ENCODE measurements around the gene QSER1.
A peak's percentile ranks its signal among the peaks of the same experiment; 100 is the strongest.
"Not testable (repeated sequence)": the region's sequence is repeated elsewhere in the genome, so short reads cannot be mapped to it uniquely, and the experiment has no call there.

QSER1 gene

GRCh38 chr11:32891657-32892354 lies 805 bp upstream of the QSER1 start:
- DNase-seq, result no peak

DNA sequence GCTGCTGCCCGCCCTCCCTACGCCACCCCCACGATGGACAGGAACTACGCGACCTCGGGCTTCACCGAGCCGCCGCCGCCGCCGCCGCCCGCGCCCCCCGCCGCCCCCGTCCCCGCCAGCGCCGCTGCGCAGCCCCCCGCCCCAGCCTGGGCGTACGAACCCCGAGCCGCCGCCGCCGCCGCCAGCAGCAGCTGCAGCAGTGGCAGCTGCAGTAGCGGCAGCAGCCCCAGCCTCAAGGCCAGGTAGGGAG lies 407 bp downstream of the QSER1 start:
- no peak for DNase-seq

DNA sequence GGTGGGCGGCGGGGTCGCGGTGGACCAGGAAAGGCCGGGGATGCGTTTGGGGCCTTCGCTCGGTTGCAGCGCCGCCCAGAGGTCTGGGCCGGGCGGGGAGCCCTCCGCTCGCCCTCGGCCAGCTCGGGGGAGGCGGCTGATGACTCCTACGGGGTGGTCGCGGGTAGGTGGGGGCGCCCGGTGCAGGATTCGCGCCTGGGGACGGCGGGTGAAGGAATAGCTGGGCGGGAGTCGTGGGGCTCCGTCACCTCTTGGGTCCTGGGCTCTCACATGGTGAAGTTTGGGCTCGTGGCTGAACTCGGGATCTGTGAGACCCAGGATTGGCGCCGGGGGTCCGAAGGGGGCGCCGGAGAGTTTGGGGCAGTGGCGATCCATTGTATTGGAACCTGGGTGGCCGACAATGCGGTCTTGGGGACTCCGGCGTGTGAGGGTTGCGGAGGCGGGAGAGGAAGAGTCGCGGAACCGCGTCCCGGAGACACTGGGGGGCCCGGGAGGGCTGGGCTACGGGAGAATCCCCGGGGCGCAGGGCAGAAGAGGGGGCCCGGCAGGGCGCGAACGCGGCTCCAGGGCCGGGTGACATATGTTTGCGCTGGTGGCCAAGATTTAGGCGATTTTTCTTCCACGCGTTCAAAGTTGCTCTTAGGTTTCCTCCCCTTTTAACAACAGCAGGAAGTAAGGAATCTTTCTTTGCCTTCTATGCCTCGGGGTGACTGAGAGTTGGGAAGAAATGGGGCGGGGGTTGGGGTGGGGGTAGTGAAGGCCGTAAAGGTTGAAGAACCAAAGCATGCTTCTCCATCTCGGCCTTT lies 935 bp downstream of the QSER1 start:
- peak in 1 of 2 experiments; percentile 51 for DNase-seq

- DNase-seq, result peak; percentile 77 to 80
Measured at GRCh38 chr11:32894149-32894827, 1.7 kb downstream of the QSER1 start.

DNA sequence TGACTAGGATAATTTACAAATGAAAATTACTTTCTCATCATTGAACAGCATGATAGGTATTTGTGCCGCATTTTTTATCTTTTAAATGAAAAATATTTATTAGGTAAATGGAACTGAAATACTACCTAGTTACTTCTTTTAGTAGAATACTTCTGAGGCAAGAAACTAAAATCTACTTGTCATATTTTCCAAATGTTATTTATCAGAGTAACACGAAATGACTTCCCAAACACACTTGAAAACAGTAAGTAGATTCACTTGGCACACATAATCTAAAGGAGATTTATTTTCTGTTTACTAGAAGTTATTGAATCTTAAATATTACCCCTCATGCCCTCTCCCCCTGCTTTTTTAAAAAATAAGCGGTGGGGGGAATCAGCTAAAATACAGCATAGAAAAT lies 2.3 kb downstream of the QSER1 start:
- no peak for DNase-seq

DNA sequence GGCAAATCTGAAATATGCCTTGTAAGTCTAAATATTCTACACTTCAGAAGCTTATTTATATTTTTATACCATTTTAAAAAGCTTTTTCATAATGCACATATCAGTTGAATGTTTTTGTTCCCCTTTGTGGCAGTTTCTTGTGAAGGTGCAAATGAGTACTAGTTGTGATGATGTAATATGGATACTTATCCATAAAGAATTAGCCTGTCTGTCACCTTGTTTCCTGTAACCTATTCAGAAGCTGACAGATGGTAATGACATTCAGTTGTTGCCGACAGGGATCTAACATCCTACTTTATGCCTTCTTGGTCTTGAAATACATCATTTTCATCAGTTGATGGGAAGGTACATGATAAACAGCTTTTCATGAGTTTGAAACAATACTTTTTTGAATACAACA lies 2.9 kb downstream of the QSER1 start:
- DNase-seq, result no peak

DNA sequence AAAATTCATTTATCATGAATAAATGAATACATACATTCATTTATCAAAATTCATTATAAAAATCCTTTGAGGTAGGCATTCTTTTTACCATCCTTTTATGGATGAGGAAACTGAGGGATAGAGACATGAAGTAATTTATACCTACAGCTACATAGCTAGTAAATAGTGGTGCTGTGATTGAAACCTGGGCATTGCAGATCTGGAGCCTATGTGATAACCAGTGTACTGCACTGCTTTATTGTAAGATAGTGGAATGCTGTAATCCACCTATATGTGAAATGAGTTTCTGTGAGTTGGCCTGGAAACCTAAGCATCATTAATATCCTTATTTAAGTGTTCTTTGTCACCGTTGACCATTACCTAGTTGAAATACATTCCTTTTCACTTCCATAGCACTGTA lies 4.5 kb downstream of the QSER1 start:
- DNase-seq, result no peak

DNA sequence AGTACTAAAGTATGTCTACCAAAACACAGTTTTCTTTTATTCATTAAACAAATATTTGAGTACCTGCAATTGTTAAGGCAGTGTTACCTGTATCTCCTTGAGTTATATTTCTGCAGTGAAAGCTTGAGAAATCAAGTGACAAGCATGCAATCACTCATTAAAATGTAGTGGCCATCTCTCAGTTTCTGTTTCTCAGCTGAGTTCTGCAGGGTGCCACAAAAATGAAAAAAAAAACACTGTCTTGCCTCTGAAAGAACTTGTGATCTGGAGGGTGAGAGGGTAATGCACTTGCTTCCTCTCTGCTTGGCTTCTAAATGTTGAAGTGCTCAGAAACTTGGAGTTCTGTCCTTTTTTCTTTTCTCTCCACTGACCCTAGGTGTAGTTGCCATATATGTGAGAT lies 6.8 kb downstream of the QSER1 start:
- DNase-seq, result no peak

GRCh38 chr11:32902089-32902665 lies 9.6 kb downstream of the QSER1 start:
- DNase-seq, result no peak

DNA sequence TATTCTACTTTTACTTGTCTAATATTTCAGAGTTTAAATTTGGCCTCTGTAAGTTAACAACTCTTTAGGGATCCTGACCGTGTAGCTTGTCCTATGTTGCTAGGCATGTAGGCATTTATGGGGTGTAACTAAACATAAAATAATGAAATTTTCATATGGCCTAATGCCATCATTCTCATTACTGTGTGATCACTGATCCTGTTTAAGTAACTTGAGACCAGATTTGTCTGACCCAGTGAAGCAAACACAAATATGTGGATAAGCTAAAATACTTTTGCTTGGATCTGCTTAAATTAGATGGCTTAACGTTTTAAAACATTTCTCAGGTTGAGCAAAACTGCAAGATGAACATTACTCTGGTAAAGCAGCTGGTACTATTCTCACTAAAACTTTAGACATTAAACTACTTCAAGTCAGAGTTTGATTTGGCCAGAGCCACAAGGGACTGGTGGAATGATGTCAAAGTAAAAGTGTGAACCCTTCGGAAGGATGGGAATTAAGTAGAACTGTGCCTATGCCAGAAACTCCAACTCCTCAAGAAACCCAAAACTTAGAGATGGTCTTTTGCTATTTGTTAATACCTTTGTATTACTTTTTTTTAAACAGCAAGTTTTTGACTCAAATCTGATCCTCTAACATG lies 12.5 kb downstream of the QSER1 start:
- peak in 1 of 2 experiments; percentile 24 for DNase-seq

DNA sequence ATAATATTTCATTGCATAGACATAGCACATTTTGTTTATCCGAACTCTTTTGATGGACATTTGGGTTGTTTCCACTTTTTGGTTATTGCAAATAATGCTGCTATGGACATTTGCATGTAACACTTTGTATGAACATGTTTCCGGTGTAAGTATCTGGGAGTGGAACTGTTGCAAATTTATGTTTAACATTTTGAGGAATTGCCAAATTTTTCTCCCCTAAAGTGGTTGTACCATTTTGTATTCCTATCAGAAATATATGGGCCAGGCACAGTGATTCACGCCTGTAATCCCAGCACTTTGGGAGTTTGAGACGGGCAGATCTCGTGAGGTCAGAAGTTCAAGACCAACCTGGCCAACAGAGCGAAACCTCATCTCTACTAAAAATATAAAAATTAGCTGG lies 16.0 kb downstream of the QSER1 start:
- no peak for DNase-seq

DNA sequence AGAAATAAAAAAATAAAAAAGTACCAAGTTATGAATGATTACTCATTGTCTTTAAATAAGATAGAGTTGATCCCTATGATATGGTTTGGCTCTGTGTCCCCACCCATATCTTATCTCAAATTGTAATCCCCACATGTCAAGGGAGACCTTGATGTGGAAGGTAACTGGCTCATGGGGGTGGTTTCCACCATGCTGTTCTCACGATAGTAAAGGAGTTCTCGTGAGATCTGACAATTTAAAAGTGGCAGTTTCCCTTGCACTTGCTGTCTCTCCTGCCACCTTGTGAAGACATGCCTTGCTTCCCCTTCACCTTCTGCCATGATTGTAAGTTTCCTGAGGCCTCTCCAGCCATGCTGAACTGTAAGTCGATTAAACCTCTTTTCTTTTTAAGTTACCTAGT lies 18.8 kb downstream of the QSER1 start:
- DNase-seq, result no peak

DNA sequence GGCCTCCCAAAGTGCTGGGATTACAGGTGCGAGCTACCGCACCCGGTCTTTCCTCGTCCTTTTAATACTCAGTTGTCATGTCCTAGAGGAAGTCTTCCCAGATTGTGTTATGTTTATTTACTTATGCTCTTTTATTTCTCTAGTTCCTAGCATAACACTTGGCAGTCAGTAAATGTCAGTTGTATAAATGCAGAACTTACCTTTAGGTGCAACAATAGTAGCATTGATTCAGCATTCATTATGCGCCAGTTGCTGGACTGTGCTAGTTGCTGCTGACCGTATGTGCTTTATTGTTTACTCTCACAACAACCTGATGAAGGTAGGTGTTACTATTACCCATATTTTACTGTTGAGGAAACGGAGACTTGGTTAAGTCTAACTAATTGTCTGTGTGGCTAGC lies 20.8 kb downstream of the QSER1 start:
- DNase-seq, result no peak

- no peak for DNase-seq
Measured at GRCh38 chr11:32916361-32916760, 23.8 kb downstream of the QSER1 start.

DNA sequence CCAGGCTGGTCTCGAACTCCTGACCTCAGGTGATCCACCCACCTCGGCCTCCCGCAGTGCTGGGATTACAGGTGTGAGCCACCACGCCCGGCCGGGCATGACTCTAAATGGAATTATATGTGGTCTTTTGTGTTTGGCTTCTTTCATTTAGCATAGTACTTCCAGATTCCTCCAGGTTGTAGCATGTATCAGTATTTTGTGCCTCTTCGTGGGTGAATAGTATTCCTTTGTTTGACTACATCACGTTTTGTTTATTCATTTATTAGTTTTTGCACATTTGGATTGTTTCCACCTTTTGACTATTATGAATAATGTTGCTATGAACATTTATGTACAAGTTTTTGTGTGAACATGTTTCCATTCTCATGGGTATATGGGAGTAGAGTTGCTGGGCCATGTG lies 24.4 kb downstream of the QSER1 start:
- no peak for DNase-seq

DNA sequence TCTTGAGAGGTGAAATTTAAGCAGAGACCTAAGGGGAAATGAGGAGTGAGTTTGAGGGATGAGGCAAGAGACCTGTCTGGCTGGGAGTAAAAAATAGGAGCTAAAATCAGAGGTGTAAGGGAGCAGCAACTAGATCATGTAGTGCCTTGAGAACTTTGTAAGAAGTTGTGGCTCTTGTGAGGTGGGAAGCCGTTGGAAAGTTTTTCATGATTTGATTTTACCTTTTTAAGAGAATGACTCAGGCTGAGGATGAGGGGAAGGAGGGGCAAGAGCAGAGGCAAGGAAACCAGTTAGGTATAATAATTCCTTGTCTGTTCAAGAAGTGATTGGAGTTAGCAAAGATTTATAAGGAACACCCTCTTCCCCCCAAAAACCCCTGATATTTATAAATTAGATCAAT lies 25.8 kb downstream of the QSER1 start:
- DNase-seq, result no peak

DNA sequence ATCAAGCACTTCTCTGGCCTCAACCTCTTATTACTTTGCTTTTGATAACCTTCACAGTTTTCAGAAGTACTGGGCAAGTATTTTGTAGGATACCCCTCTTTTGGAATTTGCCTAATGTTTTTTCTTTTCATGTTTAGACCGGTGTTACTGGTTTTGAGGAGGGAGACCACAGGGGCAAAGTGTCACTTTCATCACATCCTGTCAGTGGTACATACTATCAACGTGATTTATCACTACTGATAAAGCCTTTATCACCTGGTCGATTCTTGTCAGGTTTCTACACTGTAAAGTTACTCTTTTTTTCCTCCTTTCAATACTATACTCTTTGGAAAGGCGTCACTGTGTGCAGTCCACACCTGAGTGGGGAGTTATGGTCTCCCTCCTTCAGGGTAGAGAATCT lies 26.7 kb downstream of the QSER1 start:
- no peak for DNase-seq

DNA sequence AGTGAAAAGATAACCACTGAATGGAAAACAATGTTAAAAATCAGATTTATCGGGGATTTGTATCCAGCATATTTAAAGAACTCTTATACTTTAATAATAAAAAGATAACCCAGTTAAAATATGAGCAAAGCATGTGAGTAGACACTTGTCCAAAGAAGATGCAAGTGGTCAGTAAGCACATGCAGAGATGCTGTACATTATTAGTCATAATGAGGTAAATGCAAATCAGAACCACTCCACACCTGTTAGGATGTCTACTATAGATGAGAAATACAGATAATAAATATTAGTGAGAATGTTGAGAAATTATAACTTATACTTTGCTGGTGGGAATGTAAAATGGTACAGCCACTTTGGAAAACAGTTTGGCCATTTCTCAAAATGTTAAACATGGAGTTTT lies 28.0 kb downstream of the QSER1 start:
- no peak for DNase-seq

DNA sequence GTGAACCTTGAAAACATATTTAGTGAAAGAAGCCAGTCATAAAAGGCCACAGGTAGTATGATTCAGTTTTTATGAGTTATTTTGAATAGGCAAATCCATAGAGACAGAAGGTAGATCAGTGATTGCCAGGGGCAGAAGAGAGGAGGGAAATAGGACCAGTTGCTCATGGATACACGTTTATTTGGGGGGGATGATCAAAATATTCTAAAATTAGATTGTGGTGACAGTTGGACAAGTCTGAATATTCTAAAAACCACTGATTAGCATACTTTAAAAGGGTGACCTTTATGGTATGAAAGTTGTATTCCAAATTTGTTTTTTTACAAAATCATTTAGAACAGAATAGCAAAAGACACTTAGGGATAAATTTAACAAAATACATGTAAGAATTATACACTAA lies 28.6 kb downstream of the QSER1 start:
- DNase-seq, result no peak

- no peak for DNase-seq
Measured at GRCh38 chr11:32931606-32932005, 39.0 kb downstream of the QSER1 start.

- DNase-seq, result no peak
Measured at GRCh38 chr11:32932196-32932595, 39.6 kb downstream of the QSER1 start.

DNA sequence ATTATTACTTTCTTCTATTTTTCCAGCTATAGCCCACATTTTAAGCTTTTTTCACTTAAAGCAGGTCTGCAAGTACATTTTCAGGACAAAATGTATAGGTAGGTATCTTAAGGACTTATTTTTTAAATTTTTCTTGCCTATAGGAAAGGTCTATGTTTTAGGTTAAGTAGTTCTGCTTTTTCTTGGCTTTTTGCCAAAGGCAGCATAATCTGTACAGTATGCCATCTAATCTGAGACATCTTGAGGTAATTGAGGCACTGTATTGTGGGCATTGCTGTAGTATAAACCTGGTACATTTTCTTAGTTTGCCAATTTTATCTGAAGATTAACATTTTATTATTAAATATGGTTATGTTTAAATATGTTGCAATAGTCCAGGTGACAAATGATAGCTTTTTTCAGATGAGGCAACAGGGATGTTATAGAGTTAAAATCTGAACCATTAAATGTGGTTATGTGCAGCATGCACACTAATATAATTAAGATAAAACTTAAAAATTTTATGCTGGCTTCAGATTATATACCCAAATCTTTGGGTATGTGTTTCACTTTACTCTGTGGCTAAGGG lies 42.9 kb downstream of the QSER1 start:
- DNase-seq, result peak in 1 of 2 experiments; percentile 9

GRCh38 chr11:32936178-32936577 lies 43.6 kb downstream of the QSER1 start:
- not testable (repeated sequence) for DNase-seq

Measured in NCI-H446 (cell line).